GM13977 (cell line): ENCODE measurements around the gene WAC.
"Not testable (repeated sequence)": the region's sequence is repeated elsewhere in the genome, so short reads cannot be mapped to it uniquely, and the experiment has no call there.

Experiments used
- DNase-seq: peaks from one replicate; pipeline ENCODE4 v3.0.0; 2012; ENCODE audit warnings: low spot score
- in situ Hi-C: fragments of 300-500 bp; cut with MboI; formaldehyde crosslinking; loops from one replicate; pipeline ENCODE4 v1.12.0; 2022; ENCODE audit warnings: low sequenced_read_pairs, low pct_unique_long_range_greater_than_20kb, mixed read lengths, inconsistent platforms; ENCODE audit not compliant: unreplicated experiment
- TF ChIP-seq, protein P1 (sequence below): IDR thresholded peaks from 2 replicates; pipeline ENCODE4 v1.5.1; 2012; ENCODE audit warnings: mild to moderate bottlenecking, control low read depth; ENCODE audit not compliant: insufficient read depth; ENCODE audit errors: extremely low read depth, missing control alignments

WAC gene

DNA sequence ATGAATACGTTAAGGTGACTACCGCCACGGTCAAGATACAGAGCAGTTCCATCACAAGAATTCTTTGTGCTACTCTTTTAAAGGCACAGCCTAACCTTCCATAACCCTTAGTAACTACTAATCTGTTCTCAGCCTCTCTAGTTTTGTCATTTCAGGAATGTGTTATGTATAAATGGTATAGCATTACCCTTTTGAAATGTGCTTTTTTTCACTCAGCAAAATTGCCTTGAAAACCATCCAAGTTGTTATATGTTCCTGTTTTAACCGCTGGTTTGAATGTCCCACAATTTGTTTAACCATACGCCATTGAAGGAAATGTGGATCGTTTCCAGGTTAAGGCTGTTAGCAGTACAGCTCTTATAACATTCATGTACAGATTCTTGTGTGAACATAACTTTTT lies 32.0 kb downstream of the WAC start:
- TF ChIP-seq, protein P1, sequence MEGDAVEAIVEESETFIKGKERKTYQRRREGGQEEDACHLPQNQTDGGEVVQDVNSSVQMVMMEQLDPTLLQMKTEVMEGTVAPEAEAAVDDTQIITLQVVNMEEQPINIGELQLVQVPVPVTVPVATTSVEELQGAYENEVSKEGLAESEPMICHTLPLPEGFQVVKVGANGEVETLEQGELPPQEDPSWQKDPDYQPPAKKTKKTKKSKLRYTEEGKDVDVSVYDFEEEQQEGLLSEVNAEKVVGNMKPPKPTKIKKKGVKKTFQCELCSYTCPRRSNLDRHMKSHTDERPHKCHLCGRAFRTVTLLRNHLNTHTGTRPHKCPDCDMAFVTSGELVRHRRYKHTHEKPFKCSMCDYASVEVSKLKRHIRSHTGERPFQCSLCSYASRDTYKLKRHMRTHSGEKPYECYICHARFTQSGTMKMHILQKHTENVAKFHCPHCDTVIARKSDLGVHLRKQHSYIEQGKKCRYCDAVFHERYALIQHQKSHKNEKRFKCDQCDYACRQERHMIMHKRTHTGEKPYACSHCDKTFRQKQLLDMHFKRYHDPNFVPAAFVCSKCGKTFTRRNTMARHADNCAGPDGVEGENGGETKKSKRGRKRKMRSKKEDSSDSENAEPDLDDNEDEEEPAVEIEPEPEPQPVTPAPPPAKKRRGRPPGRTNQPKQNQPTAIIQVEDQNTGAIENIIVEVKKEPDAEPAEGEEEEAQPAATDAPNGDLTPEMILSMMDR: no peak
- in situ Hi-C loops: no loop called here
- DNase-seq: no peak

DNA sequence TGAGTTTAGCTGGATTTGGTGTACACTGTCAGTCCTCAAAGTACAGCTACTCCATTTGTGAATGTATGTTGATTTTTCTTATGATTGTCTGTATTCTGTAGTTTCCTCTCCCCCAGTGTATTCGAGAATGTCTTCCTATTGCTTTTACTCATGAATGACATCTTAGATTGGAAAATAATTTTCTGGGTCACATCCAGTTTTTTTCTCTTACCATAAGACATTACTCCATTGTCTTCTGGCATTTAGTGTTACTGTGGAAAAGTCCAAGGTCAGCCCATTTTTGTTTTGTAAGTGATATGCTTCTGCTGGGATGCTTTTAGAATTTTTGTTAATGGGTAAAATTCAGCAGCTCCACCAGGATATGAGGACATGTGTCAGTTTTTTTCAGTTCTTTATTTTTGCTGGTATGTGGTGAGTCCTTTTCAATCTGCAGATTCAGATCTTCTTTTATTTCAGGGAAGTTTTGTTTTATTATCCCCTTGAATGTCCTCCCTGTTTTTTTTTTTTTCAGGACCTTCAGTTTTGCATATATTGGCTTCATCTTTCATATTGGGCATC lies 33.6 kb downstream of the WAC start:
- in situ Hi-C loops: no loop called here
- TF ChIP-seq, protein P1: no peak

DNA sequence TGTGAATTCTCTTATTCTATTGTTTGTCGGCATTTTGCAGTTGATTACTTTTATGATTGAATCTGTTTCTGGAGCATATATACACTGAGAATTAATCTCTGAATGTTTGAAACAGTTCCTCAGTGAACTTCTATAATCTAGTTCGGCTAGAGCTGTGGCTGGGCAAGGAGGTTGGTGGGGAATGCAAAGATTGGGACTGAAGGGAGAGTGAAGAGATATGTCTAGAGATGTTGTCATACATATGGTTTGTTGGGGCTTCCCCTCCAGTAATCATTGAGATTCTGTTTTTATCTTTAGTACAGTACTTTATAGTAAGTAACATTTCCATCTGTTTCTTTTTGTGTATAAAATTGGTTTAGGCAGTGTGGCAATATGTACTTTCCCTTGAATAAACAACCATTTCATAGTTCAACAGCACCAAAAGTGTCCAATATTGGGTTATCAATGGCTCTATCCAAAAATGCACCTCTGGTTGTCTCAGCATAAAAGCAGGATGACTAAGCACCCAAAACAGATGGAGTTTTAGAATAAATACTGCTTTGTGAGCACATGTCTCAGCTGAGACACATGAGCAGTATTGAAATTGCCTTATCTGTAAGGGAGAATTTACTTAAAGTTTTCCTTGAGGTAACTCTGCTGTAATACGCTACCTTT lies 36.7 kb downstream of the WAC start:
- TF ChIP-seq, protein P1: no peak
- in situ Hi-C loops: no loop called here
- peak; percentile 13 for DNase-seq

More for the DNA sequence above, 33.6 kb downstream of the WAC start:
- no peak for DNase-seq

DNA sequence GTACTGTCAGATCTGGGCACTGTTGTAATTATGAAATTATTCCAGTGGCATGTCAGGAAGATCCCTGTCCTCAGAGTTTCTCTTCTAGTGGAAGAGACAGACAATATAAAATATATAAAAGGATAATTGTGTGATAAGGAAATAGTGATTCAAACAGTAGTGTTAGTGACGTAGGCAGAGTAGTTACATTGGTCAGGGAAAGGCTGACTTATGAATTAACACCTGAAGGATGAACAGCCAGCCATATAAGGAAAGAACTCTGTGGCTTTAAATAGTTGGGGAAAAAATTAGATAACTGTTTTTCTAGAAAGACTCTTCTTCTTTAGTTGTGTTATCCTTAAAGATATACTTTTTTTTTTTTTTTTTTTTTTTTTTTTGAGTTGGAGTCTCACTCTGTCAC lies 37.7 kb downstream of the WAC start:
- no peak for DNase-seq

DNA sequence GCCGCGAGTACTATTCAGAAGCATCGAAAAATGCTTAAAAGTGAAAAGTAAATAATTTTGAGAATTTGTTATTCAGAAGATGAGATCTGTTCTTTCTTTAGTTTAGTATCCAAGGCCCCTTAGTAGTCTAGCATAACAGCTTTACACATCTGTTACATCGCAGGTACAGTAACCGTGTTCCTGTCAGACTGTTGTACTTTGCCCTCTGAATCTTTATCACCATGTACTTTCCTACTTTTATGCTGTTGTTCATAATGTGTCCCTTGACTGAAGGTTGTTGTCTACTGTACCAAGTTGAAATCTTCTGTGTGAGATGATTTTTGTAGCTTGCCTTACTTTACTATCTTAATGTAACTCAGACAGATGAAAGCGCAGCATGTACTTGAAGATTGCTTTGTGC lies 38.3 kb downstream of the WAC start:
- DNase-seq: no peak
- TF ChIP-seq, protein P1: no peak
- in situ Hi-C loops: no loop called here

More for the DNA sequence above, 37.7 kb downstream of the WAC start:
- in situ Hi-C loops: no loop called here
- TF ChIP-seq, protein P1: no peak

DNA sequence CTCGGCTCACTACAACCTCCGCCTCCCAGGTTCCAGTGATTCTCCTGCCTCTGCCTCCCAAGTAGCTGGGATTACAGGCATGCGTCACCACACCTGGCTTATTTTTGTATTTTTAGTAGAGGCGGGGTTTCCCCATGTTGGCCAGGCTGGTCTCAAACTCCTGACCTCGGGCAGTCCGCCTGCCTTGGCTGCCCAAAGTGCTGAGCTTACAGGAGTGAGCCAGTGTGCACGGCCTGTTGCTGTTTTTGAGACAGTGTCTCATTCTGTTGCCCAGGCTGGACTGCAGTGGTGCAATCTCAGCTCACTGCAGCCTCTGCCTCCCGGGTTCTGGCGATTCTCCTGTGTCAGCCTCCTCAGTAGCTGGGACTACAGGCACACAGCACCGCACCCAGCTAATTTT lies 41.3 kb downstream of the WAC start:
- in situ Hi-C loops, DNase-seq: not testable (repeated sequence)

DNA sequence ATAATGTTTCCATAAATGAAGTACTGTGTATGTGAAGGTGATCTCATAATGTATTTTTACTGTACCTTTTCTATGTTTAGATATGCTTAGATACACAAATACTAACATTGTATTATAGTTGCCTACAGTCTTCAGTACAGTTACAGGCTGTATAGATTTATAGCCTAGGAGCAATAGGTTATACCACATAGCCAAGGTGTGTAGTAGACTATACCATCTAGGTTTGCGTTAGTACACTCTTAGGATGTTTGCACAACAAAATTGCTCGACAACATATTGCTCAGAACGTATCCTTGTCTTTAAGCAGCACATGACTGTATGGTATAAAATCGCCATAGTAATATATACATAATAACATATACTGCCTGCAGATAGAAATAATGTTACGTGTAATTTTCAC lies 42.9 kb downstream of the WAC start:
- TF ChIP-seq, protein P1: no peak
- DNase-seq: no peak
- in situ Hi-C loops: no loop called here
